Erythroblast (primary cell): Measurements from ENCODE around the gene P2RY1.

Experiments
- GATA1 ChIP-seq: IDR thresholded peaks from 2 replicates; pipeline ENCODE4 v1.6.1; 2011; ENCODE audit warnings: low read depth, mild to moderate bottlenecking, control low read depth, low read length, moderate library complexity
- POLR2A ChIP-seq: IDR thresholded peaks from 2 replicates; pipeline ENCODE4 v1.6.1; 2011; ENCODE audit warnings: mild to moderate bottlenecking, low read length

DNA sequence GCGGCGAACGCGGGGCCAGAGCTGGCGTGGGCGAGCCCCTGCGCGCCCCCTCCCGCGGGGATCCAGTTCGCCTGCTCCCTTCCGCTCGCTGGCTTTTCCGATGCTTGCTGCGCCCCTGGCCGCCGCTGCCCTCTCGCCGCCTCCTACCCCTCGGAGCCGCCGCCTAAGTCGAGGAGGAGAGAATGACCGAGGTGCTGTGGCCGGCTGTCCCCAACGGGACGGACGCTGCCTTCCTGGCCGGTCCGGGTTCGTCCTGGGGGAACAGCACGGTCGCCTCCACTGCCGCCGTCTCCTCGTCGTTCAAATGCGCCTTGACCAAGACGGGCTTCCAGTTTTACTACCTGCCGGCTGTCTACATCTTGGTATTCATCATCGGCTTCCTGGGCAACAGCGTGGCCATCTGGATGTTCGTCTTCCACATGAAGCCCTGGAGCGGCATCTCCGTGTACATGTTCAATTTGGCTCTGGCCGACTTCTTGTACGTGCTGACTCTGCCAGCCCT, 721 bp downstream of the P2RY1 start:
- no peak for TF ChIP-seq POLR2A
- TF ChIP-seq GATA1 = no peak
